T-cell (primary cell): Measurements from ENCODE around the gene SGF29. TPM values are rescaled to one million over a fixed set of nuclear protein-coding genes. Genes with fewer than 3 reads are reported as not detected.

Experiments
- ATAC-seq, 4 experiments: fragments of 200-7000 bp in 3 of 4; fragments of 150-1000 bp in 1 of 4; cut with Tn5 transposase; replicated peaks in 1 of 4; 1 replicate in 3 of 4; 2 replicates in 1 of 4; pipeline ENCODE4 v1.10.0; 2021; ENCODE audit warnings: moderate library complexity in 3 of 4, mild to moderate bottlenecking in 2 of 4, moderate number of reproducible peaks in 1 of 4
- CTCF ChIA-PET, 2 donors: fragments of 300-600 bp; sonication (Branson Sonifier 250); formaldehyde crosslinking; loops; one replicate each; lab custom pipeline; 2022; ENCODE audit warnings: antibody characterized with exemption in 2 of 2; lab: Charles Lee
- POLR2A ChIA-PET, 2 donors: fragments of 300-600 bp; sonication (Branson Sonifier 250); formaldehyde crosslinking; loops; one replicate each; lab custom pipeline; 2022; ENCODE audit warnings: antibody characterized with exemption in 2 of 2; lab: Charles Lee
- DNase-seq, 35 experiments: peaks; one replicate each; pipeline versions ENCODE4 v3.0.0 to v3.0.0-alpha.2; 2013 to 2023
- H3K27ac ChIP-seq: one replicate; pipeline ENCODE4 v1.5.1; 2013; ENCODE audit warnings: low read length
- H3K27me3 ChIP-seq, 2 experiments: replicated peaks in 1 of 2; 1 replicate in 1 of 2; 2 replicates in 1 of 2; pipeline versions ENCODE4 v1.6.1 to v1.7.0; 2013; ENCODE audit warnings: low read length in 1 of 2, mixed read lengths in 1 of 2; ENCODE audit not compliant: control insufficient read depth in 2 of 2, insufficient read depth in 2 of 2; ENCODE audit errors: extremely low read depth in 1 of 2
- H3K36me3 ChIP-seq, 2 donors: 1 replicate in 1 of 2; 2 replicates in 1 of 2; pipeline versions ENCODE4 v1.6.1 to v1.7.0; 2013; ENCODE audit warnings: low read length in 1 of 2; ENCODE audit not compliant: control insufficient read depth in 2 of 2, insufficient read depth in 1 of 2; ENCODE audit errors: extremely low read depth in 1 of 2
- H3K4me1 ChIP-seq, 2 experiments: 1 replicate in 1 of 2; 2 replicates in 1 of 2; pipeline versions ENCODE4 v1.6.1 to v1.7.0; 2013; ENCODE audit warnings: low read length in 2 of 2, mixed read lengths in 1 of 2; ENCODE audit not compliant: insufficient read depth in 2 of 2, control insufficient read depth in 1 of 2; ENCODE audit errors: extremely low read depth in 1 of 2
- H3K4me3 ChIP-seq, 2 donors: 1 replicate in 1 of 2; 2 replicates in 1 of 2; pipeline versions ENCODE4 v1.5.1 to v1.7.0; 2013; ENCODE audit warnings: mild to moderate bottlenecking in 2 of 2, low read length in 1 of 2, moderate library complexity in 1 of 2; ENCODE audit not compliant: control insufficient read depth in 1 of 2; ENCODE audit errors: extremely low read depth in 1 of 2
- H3K9me3 ChIP-seq: 2 replicates; pipeline ENCODE4 v1.7.0; 2013
- H3K27ac Mint-ChIP-seq, 2 donors: one replicate each; pipeline ENCODE4 v1.8.0; 2020 to 2021; ENCODE audit warnings: mild to moderate bottlenecking in 2 of 2, mixed read lengths in 2 of 2
- H3K27me3 Mint-ChIP-seq, 2 donors: one replicate each; pipeline ENCODE4 v1.8.0; 2021 to 2022; ENCODE audit warnings: mixed read lengths in 2 of 2
- H3K36me3 Mint-ChIP-seq: one replicate; pipeline ENCODE4 v1.8.0; 2021; ENCODE audit warnings: mixed read lengths
- H3K4me1 Mint-ChIP-seq, 3 donors: one replicate each; pipeline ENCODE4 v1.8.0; 2020 to 2022; ENCODE audit warnings: mixed read lengths in 3 of 3, mild to moderate bottlenecking in 1 of 3
- H3K4me3 Mint-ChIP-seq, 3 donors: one replicate each; pipeline ENCODE4 v1.8.0; 2020 to 2022; ENCODE audit warnings: mild to moderate bottlenecking in 3 of 3, mixed read lengths in 3 of 3, moderate library complexity in 3 of 3
- H3K9me3 Mint-ChIP-seq, 3 donors: one replicate each; pipeline ENCODE4 v1.8.0; 2020 to 2022; ENCODE audit warnings: mixed read lengths in 3 of 3
- WGBS: methylation state at CpG from one replicate; pipeline ENCODE4 v1.1.5; 2013; ENCODE audit warnings: missing lambda C conversion rate; ENCODE audit not compliant: insufficient coverage; 5-methylcytosine and 5-hydroxymethylcytosine counted together
- total RNA-seq, 35 experiments: library from RNA in 6 of 35; stranded (reverse) in 6 of 35; fragments of 120-200 nt in 1 of 35; gene quantifications; one replicate each; pipeline versions ENCODE4 v1.2.1 to v1.2.4 and lab custom pipeline; 2013 to 2026

Gene SGF29
- total RNA-seq, 5 donors from 2014 or later (not counting 1 experiment from before 2014, with no cell fraction given): 52.6 to 79.3 (median 74.6) TPM

- Histone ChIP-seq H3K36me3 (no peaks in the 10 kb centered on the region), H3K27ac (no peak overlapping the region), H3K27me3 (peaks cover 0 to 3% of the 10 kb centered on the region in 2 experiments), H3K9me3 (no peaks in the 10 kb centered on the region), H3K4me1 (peaks cover 0 to 2% of the 10 kb centered on the region in 2 experiments), H3K4me3 (no peak overlapping the region)
- Mint-ChIP-seq H3K4me3 (no peak overlapping the region), H3K27me3 (no peaks in the 10 kb centered on the region), H3K36me3 (no peaks in the 10 kb centered on the region), H3K9me3 (no peaks in the 10 kb centered on the region), H3K27ac (no peak overlapping the region), H3K4me1 (no peaks in the 10 kb centered on the region)
- POLR2A ChIA-PET: no interaction called here
- no CpG with 5 or more reads among the region's 6 CpGs for WGBS
- CTCF ChIA-PET: no interaction called here
- no peak for ATAC-seq
- DNase-seq: no peak
Measured at GRCh38 chr16:28602529-28602928, 48.8 kb downstream of the SGF29 start.

- no peaks in the 10 kb centered on the region for H3K9me3 Mint-ChIP-seq
- Histone ChIP-seq H3K27ac (no peak overlapping the region), H3K9me3 (no peaks in the 10 kb centered on the region), H3K36me3 (no peaks in the 10 kb centered on the region), H3K4me3 (no peak overlapping the region), H3K27me3 (no peaks in the 10 kb centered on the region), H3K4me1 (no peaks in the 10 kb centered on the region)
- no peak overlapping the region for H3K27ac Mint-ChIP-seq
- 83% methylated on average over 10 of the region's 11 CpGs for WGBS
- ATAC-seq (no peak), DNase-seq (no peak)
- H3K4me1 Mint-ChIP-seq: no peaks in the 10 kb centered on the region
- H3K27me3 Mint-ChIP-seq: no peaks in the 10 kb centered on the region
- no peaks in the 10 kb centered on the region for H3K36me3 Mint-ChIP-seq
- peak overlapping the region in 1 of 3 donors; percentile 23 for H3K4me3 Mint-ChIP-seq
- ChIA-PET CTCF (no interaction called here), POLR2A (no interaction called here)
Measured at GRCh38 chr16:28603381-28604185, 49.9 kb downstream of the SGF29 start.

GRCh38 chr16:28604186-28604565 lies 50.5 kb downstream of the SGF29 start:
- H3K27ac ChIP-seq: no peak overlapping the region
- no peaks in the 10 kb centered on the region for H3K36me3 Mint-ChIP-seq
- ChIA-PET POLR2A (no interaction called here), CTCF (no interaction called here)
- H3K4me1 ChIP-seq: no peaks in the 10 kb centered on the region
- H3K36me3 ChIP-seq: no peaks in the 10 kb centered on the region
- no peak overlapping the region for H3K27ac Mint-ChIP-seq
- no peaks in the 10 kb centered on the region for H3K27me3 Mint-ChIP-seq
- H3K4me3 Mint-ChIP-seq: peak overlapping the region in 1 of 3 donors; percentile 23
- no peaks in the 10 kb centered on the region for H3K9me3 ChIP-seq
- DNase-seq: no peak
- no peak for ATAC-seq
- peaks cover 0 to 3% (median 0%) of the 10 kb centered on the region in 3 donors for H3K4me1 Mint-ChIP-seq
- H3K27me3 ChIP-seq: no peaks in the 10 kb centered on the region
- WGBS: 78% methylated on average over 3 of the region's 8 CpGs
- no peak overlapping the region for H3K4me3 ChIP-seq
- H3K9me3 Mint-ChIP-seq: no peaks in the 10 kb centered on the region

- no peak overlapping the region for H3K4me3 Mint-ChIP-seq
- H3K27ac Mint-ChIP-seq: no peak overlapping the region
Measured at GRCh38 chr16:28606291-28607115, 52.8 kb downstream of the SGF29 start.

GRCh38 chr16:28607116-28607623 lies 53.5 kb downstream of the SGF29 start:
- CTCF ChIA-PET: no interaction called here
- H3K27ac Mint-ChIP-seq: no peak overlapping the region

More at GRCh38 chr16:28606291-28607115, 52.8 kb downstream of the SGF29 start:
- H3K27me3 ChIP-seq: no peaks in the 10 kb centered on the region
- H3K4me1 ChIP-seq: peaks cover 2 to 7% of the 10 kb centered on the region in 2 experiments
- WGBS: 70% methylated on average over 5 of the region's 16 CpGs
- H3K27me3 Mint-ChIP-seq: no peaks in the 10 kb centered on the region
- no peak for ATAC-seq
- H3K4me3 ChIP-seq: no peak overlapping the region
- H3K27ac ChIP-seq: no peak overlapping the region
- no peaks in the 10 kb centered on the region for H3K36me3 Mint-ChIP-seq
- no peaks in the 10 kb centered on the region for H3K9me3 ChIP-seq
- CTCF ChIA-PET: no interaction called here
- POLR2A ChIA-PET: interaction anchor here in 1 of 2 donors (0.5 kb wide), 2 partner anchors 17 to 56 kb away, joined by 3 read pairs; no protein-coding TSS in a partner anchor
- no peak for DNase-seq
- no peaks in the 10 kb centered on the region for H3K9me3 Mint-ChIP-seq
- H3K36me3 ChIP-seq: peaks cover 0 to 3% of the 10 kb centered on the region in 2 donors
- H3K4me1 Mint-ChIP-seq: peaks cover 12 to 23% (median 16%) of the 10 kb centered on the region in 3 donors

More at GRCh38 chr16:28607116-28607623, 53.5 kb downstream of the SGF29 start:
- Mint-ChIP-seq H3K27me3 (no peaks in the 10 kb centered on the region), H3K9me3 (no peaks in the 10 kb centered on the region), H3K36me3 (no peaks in the 10 kb centered on the region), H3K4me1 (peaks cover 12 to 23% (median 16%) of the 10 kb centered on the region in 3 donors), H3K4me3 (no peak overlapping the region)
- 100% methylated on average over 2 of the region's 9 CpGs for WGBS
- POLR2A ChIA-PET: interaction anchor here in 1 of 2 donors (0.5 kb wide), 1 partner anchor 16 kb away, joined by 3 read pairs; no protein-coding TSS in a partner anchor
- Histone ChIP-seq H3K27ac (no peak overlapping the region), H3K4me3 (no peak overlapping the region), H3K27me3 (no peaks in the 10 kb centered on the region), H3K36me3 (peaks cover 0 to 3% of the 10 kb centered on the region in 2 donors), H3K4me1 (peaks cover 2 to 7% of the 10 kb centered on the region in 2 experiments), H3K9me3 (no peaks in the 10 kb centered on the region)
- ATAC-seq: no peak
- no peak for DNase-seq
